Measurements from ENCODE around the gene TOP2B. TPM values are rescaled to one million over a fixed set of nuclear protein-coding genes. Genes with fewer than 3 reads are reported as not detected.

The TOP2B gene
- total RNA-seq, 1 donor = 76.6 TPM

DNA sequence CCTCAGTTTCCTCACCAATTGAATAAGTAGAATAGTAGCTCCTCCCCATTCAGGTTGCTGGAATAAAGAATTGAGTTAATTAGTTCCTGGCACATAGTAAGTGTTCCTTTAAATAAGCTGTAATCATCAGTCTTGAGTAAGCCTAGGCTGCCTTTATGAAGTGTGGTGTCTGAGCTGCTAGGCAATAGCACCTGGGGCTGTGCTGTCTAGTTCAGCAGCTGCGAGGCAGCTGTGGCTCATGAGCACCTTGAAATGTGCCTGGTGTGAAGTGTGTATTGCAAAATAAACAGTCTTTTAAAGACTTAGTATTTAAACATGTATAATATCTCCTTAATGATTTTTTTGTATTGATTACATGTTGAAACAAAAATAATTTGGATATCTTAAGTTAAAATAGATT, 77.6 kb downstream of the TOP2B start:
- H3K4me3 ChIP-seq (ENCODE audit: low read depth, low read length) = no peak overlapping the region
- DNase-seq (ENCODE audit: low read depth) = no peak
- TF ChIP-seq, protein P1, sequence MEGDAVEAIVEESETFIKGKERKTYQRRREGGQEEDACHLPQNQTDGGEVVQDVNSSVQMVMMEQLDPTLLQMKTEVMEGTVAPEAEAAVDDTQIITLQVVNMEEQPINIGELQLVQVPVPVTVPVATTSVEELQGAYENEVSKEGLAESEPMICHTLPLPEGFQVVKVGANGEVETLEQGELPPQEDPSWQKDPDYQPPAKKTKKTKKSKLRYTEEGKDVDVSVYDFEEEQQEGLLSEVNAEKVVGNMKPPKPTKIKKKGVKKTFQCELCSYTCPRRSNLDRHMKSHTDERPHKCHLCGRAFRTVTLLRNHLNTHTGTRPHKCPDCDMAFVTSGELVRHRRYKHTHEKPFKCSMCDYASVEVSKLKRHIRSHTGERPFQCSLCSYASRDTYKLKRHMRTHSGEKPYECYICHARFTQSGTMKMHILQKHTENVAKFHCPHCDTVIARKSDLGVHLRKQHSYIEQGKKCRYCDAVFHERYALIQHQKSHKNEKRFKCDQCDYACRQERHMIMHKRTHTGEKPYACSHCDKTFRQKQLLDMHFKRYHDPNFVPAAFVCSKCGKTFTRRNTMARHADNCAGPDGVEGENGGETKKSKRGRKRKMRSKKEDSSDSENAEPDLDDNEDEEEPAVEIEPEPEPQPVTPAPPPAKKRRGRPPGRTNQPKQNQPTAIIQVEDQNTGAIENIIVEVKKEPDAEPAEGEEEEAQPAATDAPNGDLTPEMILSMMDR (IDR thresholded peaks at IDR 0.05; ENCODE audit: insufficient read depth, low read length) = no peak

DNA sequence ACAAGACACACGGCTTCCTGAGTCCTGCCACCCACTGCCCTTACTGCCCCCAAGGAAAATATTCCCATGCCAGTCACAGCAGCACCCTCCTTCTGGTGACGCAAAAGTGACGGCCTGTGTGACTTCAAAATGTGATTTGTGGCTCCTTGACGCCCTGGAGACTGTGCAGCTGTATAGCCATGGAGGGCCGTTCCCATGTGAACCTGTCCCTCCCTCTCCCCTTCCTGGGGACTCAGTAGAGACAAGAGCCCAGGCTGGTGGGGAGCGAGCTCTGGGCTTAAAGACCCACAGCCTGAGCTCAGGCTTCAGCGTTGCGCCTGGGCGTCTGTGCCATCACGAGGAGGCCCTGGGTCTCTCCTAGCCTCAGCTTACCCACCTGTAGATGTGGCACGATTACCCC, 78.2 kb downstream of the TOP2B start:
- TF ChIP-seq, protein P1 (IDR thresholded peaks at IDR 0.05; ENCODE audit: insufficient read depth, low read length) = no peak
- no peak for DNase-seq (ENCODE audit: low read depth)
- H3K4me3 ChIP-seq (ENCODE audit: low read depth, low read length) = no peak overlapping the region

DNA sequence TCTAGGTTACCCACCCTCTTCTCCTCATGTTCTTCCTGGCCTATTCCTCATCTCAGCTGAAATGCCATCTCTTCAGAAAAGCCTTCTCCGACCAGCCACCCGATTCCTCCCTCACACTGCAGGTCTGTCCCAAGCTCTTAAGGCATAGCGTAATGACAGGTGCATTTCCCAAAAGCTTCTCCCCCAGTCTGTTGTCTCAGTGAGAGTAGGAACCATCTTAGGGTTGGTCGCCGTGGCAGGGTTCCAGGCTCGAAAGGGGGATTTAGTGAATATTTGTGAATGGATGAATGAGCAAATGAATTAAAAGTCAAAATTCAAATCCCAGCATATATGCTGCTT, 78.6 kb downstream of the TOP2B start:
- no peak for DNase-seq (ENCODE audit: low read depth)
- TF ChIP-seq, protein P1 (IDR thresholded peaks at IDR 0.05; ENCODE audit: insufficient read depth, low read length) = no peak
- no peak overlapping the region for H3K4me3 ChIP-seq (ENCODE audit: low read depth, low read length)

DNA sequence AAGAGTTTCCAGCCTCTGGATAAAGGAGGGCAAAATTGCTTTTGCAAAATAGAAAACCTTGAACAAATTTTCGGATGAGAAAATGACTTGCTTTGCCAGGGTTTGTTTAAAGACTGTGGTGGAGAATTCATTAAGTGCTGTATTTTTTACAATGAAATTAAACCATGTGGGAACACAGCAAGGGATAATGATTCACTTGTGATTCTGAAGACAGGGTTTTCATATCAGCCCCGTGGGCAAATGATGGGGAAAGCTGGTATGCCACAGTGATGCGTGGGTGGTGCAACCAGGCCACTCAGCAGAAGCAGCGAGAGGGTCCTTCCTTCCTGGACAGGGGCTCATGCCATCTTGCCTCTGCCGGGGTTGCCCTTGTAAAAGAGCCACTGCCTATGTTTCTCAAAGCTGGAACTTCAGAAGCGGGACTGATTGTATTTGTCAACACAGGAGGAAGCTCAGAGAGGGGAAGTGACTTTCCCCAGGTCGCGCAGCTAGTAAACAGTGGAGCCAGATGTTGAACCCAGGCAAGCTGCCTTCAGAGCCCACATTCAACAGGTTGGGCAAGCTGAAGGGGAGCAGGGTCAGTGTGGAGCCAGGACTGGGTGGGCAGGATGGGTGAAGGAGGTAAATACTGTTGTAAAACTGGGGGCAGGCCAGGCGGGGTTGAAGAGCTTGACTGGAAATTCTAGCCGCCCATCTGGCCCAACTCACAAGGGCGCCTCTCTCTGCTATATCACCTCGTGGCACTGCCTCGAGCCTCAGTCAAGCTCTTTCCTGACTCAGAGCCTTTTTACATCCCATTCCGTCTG, 79.1 kb downstream of the TOP2B start:
- no peak overlapping the region for H3K4me3 ChIP-seq (ENCODE audit: low read depth, low read length)
- TF ChIP-seq, protein P1 (IDR thresholded peaks at IDR 0.05; ENCODE audit: insufficient read depth, low read length) = no peak
- no peak for DNase-seq (ENCODE audit: low read depth)

DNA sequence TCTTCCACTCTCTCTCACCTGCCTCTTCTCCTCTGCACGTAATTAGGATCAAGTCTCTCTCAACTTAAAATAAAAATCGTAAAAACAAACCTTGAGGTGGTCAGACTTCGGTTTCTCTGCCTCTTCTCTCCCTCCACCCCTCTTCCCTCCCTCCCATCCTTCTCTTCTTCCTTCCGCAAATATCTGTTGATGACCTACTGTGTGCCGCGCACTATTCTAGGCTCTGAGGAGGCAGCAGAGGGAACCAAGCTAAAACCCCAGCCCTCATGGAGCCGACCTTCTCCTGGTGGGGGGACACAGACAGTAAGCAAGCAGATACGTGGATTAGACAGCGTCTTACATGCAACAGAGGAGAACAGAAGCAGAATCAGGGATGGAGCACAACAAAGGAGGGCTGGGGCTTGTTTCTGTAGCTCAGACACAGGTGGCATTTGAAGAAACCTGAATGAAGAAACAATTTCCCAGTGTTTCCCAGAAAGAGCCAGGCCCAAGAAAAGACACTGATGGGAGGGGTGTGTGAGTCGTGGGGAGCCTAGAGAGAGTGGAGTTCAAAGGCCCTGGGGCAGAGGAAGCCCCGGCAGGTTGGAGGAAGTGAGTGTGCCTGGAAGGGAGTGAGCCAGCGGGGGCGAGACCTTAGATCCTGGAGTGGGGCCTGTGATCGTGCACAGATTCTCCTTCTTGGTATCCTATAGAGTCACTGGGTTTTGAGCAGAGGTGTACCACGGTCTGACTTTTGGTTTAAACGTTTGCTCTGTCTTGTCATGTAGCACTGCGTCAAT, 80.5 kb downstream of the TOP2B start:
- DNase-seq (ENCODE audit: low read depth) = no peak
- no peak overlapping the region for H3K4me3 ChIP-seq (ENCODE audit: low read depth, low read length)
- TF ChIP-seq, protein P1 (IDR thresholded peaks at IDR 0.05; ENCODE audit: insufficient read depth, low read length) = no peak

DNA sequence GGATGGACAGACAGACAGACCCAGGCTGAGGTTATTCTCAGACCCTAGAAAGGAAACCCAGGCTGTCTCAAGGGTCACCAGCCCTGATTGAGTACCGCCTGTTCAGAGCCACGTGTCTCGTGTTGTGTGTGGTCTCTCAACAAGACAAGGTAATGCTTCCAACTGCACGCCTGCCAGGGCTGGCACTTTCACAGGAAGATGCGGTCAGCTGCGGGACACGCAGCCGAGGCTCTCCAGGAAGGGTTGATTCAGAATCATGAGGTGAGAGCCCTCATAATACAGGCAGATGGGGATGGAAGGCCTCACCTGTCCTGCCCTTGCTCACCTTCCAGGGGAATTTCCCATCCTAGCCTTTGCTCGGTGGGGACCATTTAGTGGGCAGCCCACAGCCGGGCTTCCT, 81.4 kb downstream of the TOP2B start:
- H3K4me3 ChIP-seq (ENCODE audit: low read depth, low read length) = no peak overlapping the region
- DNase-seq (ENCODE audit: low read depth) = no peak
- TF ChIP-seq, protein P1 (IDR thresholded peaks at IDR 0.05; ENCODE audit: insufficient read depth, low read length) = no peak
